ENCODE measurements around the gene RERG.
"Not testable (repeated sequence)": the region's sequence is repeated elsewhere in the genome, so short reads cannot be mapped to it uniquely, and the experiment has no call there.

RERG gene

GRCh38 chr12:15220915-15221885 is at the start of gene RERG:
Gene RERG, minus strand, starts transcription at chr12:15221417. Its CDS starts 3,928 bp downstream, at chr12:15217489.
- peak; percentile 82 for DNase-seq

- DNase-seq, result no peak
Measured at GRCh38 chr12:15270591-15270990, 49.4 kb upstream of the RERG start.

- DNase-seq, result peak; percentile 29
Measured at GRCh38 chr12:15268927-15269552, 47.8 kb upstream of the RERG start.

- no peak for DNase-seq
Measured at GRCh38 chr12:15268309-15268708, 47.1 kb upstream of the RERG start.

- DNase-seq, result no peak
Measured at GRCh38 chr12:15265875-15266274, 44.7 kb upstream of the RERG start.

- DNase-seq, result no peak
Measured at GRCh38 chr12:15256761-15257160, 35.5 kb upstream of the RERG start.

GRCh38 chr12:15253990-15254389 is 32.8 kb upstream of the RERG start:
- no peak for DNase-seq

- no peak for DNase-seq
Measured at GRCh38 chr12:15244926-15245325, 23.7 kb upstream of the RERG start.

- DNase-seq, result no peak
Measured at GRCh38 chr12:15244341-15244740, 23.1 kb upstream of the RERG start.

GRCh38 chr12:15243102-15243501 is 21.9 kb upstream of the RERG start:
- DNase-seq, result no peak

- DNase-seq, result no peak
Measured at GRCh38 chr12:15240898-15241297, 19.7 kb upstream of the RERG start.

- DNase-seq, result no peak
Measured at GRCh38 chr12:15234508-15234907, 13.3 kb upstream of the RERG start.

- DNase-seq, result no peak
Measured at GRCh38 chr12:15234011-15234410, 12.8 kb upstream of the RERG start.

GRCh38 chr12:15232959-15233358 is 11.7 kb upstream of the RERG start:
- DNase-seq, result no peak

- DNase-seq, result no peak
Measured at GRCh38 chr12:15231493-15231892, 10.3 kb upstream of the RERG start.

- no peak for DNase-seq
Measured at GRCh38 chr12:15230751-15231150, 9.5 kb upstream of the RERG start.

- DNase-seq, result no peak
Measured at GRCh38 chr12:15230137-15230536, 8.9 kb upstream of the RERG start.

GRCh38 chr12:15227004-15227679 is 5.9 kb upstream of the RERG start:
- DNase-seq, result peak; percentile 45

GRCh38 chr12:15225863-15226218 is 4.6 kb upstream of the RERG start:
- not testable (repeated sequence) for DNase-seq

GRCh38 chr12:15225136-15225862 is 4.1 kb upstream of the RERG start:
- no peak for DNase-seq

- DNase-seq, result no peak
Measured at GRCh38 chr12:15222219-15222618, 1.0 kb upstream of the RERG start.

- DNase-seq, result no peak
Measured at GRCh38 chr12:15220451-15220850, 766 bp downstream of the RERG start.

GRCh38 chr12:15218794-15219193 is 2.4 kb downstream of the RERG start:
- no peak for DNase-seq
